ENCODE data around the gene DLG1.

DNA sequence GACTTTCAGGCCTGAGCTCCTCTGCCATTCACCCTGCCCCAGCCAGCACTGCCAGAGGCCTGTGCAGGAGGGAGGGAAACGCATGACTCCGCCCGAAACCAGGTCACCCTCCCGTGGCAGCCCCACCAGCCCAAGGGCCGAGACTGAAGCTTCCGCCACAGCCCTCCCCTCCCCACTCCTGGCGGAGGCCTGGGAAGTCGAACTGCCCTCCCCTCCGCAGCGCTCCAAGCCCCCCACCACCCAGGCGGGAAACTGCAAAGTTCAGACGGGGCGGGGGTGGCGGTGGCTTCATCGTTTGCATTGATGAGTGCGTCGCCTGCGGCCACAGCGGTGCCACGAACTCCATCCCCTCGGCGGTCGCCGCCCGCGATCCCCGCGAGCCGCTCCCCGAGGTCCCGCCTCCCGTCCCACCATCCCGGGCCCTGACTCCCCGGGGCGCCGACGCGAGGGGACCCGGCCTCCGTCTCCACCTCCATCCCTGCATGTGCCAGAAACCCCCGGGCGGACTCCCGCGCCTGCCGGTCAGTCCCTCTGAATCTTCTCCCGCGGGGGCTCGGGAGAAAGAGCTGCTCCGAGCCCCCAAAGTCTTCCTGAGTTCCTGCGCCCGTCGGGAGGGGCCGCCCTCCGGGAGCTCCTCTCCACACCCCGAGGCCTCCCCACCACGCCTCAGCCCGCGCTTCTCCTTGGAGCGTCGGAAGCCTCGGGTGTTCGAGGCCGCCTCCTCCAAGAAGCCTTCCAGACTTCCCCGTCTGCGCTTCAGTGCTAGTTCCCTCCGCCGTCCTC lies 269.5 kb downstream of the DLG1 start:
- TF ChIP-seq CTCF (IDR thresholded peaks at IDR 0.05): no peak
- TF ChIP-seq POLR2A (IDR thresholded peaks at IDR 0.05): no peak
